Breast epithelium (tissue), 3 donors: Measurements from ENCODE around the gene KIF11.

Source experiments
- POLR2A ChIP-seq: fragments of 450-650 bp; IDR thresholded peaks from one replicate; pipeline ENCODE4 v1.6.1; 2016; ENCODE audit warnings: antibody characterized with exemption, mild to moderate bottlenecking, moderate library complexity
- POLR2AphosphoS5 ChIP-seq, 3 donors: sonication (generic); formaldehyde crosslinking; IDR thresholded peaks; one replicate each; pipeline ENCODE4 v1.6.1; 2017; ENCODE audit warnings: antibody characterized with exemption in 3 of 3
- TF ChIP-seq, protein P1 (sequence below), 3 donors: fragments of 450-650 bp; IDR thresholded peaks; one replicate each; pipeline ENCODE4 v1.5.1; 2016 to 2017; ENCODE audit warnings: antibody characterized with exemption in 3 of 3, mild to moderate bottlenecking in 3 of 3, moderate library complexity in 3 of 3

DNA sequence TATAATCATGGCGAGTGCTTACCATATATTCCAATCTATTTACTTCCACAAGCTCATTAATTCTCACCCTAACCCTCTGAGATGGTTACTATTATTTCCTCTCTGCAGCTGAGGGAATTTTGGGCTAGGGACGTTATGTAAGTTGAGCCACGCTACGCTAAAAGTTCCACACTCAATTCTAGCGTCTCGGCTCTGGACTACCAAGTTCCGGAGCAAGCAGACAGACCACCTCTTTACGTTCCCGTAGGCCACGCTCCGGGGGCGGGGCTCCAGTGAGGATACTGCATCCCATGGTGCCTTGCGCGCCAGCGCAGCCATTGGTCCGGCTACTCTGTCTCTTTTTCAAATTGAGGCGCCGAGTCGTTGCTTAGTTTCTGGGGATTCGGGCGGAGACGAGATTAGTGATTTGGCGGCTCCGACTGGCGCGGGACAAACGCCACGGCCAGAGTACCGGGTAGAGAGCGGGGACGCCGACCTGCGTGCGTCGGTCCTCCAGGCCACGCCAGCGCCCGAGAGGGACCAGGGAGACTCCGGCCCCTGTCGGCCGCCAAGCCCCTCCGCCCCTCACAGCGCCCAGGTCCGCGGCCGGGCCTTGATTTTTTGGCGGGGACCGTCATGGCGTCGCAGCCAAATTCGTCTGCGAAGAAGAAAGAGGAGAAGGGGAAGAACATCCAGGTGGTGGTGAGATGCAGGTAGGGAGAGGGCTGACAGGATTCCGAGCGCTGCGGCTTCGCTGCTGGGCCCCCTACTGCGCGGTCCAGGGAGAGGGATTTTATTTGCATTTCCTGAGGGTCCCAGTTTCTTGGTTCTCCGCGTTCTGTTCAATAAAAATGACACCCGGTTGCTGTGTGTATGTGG lies at the start of gene KIF11:
- TF ChIP-seq POLR2AphosphoS5 (IDR thresholded peaks at IDR 0.05) (peak; percentile 81 to 92 (median 91)), POLR2A (peak; percentile 82)
- TF ChIP-seq, protein P1, sequence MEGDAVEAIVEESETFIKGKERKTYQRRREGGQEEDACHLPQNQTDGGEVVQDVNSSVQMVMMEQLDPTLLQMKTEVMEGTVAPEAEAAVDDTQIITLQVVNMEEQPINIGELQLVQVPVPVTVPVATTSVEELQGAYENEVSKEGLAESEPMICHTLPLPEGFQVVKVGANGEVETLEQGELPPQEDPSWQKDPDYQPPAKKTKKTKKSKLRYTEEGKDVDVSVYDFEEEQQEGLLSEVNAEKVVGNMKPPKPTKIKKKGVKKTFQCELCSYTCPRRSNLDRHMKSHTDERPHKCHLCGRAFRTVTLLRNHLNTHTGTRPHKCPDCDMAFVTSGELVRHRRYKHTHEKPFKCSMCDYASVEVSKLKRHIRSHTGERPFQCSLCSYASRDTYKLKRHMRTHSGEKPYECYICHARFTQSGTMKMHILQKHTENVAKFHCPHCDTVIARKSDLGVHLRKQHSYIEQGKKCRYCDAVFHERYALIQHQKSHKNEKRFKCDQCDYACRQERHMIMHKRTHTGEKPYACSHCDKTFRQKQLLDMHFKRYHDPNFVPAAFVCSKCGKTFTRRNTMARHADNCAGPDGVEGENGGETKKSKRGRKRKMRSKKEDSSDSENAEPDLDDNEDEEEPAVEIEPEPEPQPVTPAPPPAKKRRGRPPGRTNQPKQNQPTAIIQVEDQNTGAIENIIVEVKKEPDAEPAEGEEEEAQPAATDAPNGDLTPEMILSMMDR (IDR thresholded peaks at IDR 0.05), result no peak
